ENCODE results near the gene GAK. TPM values are rescaled to one million over a fixed set of nuclear protein-coding genes. Genes with fewer than 3 reads are reported as not detected.
"Not testable (repeated sequence)": the region's sequence is repeated elsewhere in the genome, so short reads cannot be mapped to it uniquely, and the experiment has no call there.

GAK gene
- polyA plus RNA-seq, 1 donor: 68.8 TPM

DNA sequence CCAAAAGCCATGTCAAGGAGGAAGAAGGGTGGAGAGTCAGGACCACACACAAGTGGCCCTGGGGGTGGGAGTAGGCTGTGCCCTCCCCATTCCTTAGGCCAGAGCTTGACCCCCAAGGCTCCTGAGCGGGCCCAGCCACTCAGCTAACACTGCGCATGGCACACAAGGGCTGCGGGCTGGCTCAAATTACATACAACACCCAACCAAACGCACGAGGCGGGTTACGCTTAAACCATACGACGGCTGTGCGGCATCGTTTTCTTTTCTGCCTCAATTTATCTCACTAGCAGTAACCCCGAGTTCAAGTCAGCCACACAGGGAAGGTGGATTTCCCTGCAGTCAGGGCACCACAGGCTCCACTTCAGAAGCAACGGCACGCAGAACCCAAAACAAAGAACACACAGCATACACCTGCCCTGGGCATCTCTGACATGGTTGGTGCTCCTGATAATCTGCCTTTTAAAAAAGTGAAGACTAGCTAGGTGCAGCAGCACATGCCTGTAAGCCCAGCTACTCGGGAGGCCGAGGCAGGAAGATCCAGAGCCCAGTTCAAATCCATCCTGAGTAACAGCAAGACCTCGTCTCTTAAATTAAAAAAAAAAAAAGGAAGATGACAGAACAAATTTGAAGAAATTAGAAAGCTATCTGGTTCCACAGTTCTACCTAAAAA, 2.9 kb downstream of the GAK start:
- DNase-seq: no peak

DNA sequence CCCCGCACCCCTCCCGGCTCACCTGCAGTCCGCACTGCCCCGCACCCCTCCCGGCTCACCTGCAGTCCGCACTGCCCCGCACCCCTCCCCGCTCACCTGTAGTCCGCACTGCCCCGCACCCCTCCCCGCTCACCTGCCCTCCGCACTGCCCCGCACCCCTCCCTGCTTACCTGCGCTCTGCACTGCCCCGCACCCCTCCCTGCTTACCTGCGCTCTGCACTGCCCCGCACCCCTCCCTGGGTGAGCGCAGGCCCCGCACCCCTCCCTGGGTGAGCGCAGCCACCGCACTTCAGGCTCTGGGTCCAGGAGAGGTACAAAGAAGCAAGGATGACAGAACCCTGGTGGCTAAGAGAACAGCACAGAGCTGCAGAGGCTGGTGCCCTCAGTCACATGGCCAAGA, 4.5 kb downstream of the GAK start:
- DNase-seq: not testable (repeated sequence)

DNA sequence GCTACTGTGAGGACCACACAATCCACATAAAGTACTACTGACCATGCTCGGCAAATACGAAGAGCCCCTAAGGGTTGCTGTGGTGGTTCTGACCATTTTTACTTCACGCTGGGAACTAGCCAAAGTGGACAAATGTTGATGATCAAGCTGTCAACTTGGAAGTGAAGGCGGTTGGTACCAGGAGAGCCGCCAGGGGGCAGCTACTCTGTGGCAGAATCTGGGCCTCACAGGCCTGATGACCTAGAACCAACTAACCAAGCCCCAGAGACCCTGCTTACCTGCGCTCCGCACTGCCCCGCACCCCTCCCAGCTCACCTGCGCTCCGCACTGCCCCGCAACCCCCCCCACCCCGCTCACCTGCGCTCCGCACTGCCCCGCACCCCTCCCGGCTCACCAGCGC, 5.6 kb downstream of the GAK start:
- no peak for DNase-seq

DNA sequence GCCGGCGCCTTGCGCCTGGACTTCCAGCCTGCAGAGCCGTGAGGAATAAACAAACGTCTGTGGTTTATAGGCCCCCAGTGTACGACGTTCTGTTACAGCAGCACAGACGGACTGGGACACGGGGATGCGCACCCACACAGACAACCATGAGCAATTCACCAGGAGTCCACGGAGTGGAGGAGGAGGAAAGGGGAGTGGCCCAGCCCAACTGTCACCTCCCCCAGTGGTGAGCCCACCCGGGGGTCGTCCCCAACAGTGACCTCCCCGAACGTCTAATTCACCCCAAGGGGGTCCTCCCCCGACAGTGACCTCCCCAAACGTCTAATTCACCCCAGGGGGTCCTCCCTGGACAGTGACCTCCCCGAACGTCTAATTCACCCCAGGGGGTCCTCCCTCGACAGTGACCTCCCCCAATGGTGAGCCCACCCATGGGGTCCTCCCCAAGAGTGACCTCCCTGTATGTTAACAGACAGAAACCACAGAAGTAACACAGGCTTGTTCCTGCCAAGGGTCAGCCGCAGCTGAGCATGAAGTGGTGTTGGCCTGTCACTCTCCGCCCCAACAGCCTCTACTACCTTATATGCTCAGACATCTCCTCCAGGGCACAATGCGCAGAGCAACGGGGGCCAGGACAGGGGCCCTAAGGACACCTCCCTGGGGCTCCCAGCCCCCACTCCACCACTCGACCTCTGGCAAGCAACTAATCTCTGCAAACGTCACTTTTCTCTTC, 6.2 kb downstream of the GAK start:
- no peak for DNase-seq

DNA sequence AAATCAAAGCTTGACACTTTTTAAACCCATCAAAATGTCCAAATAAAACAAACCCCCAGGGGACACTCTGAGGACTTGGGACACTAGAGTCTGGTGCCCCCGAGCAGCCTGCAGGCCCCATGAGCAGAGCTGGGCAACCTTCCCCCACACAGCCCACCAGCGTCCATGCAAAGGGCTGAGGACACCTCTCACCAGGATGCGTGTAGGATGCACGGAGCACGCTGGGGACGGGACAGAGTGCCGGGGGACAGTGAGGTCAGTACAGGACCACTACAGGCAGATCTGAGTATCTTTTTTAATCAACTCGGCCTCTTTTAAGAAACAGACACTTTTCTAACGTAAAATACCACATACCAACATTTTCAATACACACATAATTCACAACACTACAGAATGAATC, 6.9 kb downstream of the GAK start:
- DNase-seq: no peak

DNA sequence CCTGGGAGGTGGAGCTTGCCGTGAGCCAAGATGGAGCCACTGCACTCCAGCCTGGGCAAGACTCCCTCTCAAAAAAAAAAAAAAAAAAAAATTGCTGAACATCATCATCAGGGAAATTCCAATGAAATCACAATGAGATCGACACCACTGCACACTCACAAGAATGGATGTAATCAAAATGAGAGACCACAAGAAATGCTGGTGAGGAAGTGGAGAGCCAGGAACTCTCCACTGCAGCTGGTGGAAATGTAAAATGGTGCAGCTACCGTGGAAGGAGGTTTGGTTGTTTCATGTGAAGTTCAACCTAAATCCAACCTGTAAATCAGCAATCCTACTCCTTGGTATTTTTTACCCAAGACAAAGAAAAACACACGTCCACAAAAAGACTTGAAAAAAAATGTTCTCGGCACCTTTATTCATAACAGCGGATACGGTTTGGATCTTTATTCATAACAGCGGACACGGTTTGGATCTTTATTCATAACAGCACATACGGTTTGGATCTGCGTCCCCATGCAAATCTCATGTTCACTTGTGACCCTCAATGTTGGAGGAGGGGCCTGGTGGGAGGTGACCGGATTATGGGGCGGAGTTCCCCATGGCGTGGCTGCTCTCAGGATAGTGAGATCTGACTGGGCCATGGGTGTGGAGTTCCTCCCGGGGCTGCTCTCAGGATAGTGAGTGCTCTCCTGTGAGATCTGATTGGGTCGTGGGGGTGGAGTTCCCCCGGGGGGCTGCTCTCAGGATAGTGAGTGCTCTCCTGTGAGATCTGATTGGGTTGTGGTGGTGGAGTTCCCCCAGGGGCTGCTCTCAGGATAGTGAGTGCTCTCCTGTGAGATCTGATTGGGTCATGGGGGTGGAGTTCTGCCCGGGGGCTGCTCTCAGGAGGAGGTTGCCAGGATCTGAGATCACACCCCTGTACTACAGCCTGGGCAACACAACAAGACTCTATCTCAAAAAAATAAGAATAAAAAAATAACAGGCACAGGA, 7.7 kb downstream of the GAK start:
- DNase-seq: no peak

DNA sequence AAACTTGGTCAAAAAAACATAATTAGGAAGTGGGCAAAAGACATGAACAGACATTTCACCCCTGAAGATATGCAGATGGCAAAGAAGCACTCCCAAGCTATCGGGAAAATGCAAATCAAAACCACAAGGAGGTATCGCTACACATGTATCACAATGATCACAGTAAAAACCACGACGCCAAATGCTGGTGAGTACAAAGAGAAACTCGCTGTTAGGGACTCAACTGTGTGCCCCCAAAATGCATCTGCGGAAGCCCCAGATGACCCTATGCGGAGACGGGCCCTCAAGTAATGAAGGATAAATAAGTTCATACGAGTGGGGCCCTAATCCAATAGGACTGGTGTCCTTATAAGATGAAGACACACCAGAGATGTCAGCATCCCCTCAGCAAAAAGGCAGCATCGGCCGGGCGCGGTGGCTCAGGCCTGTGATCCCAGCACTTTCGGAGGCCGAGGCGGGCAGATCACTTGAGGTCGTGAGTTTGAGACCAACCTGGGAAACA, 10.2 kb downstream of the GAK start:
- DNase-seq: no peak

DNA sequence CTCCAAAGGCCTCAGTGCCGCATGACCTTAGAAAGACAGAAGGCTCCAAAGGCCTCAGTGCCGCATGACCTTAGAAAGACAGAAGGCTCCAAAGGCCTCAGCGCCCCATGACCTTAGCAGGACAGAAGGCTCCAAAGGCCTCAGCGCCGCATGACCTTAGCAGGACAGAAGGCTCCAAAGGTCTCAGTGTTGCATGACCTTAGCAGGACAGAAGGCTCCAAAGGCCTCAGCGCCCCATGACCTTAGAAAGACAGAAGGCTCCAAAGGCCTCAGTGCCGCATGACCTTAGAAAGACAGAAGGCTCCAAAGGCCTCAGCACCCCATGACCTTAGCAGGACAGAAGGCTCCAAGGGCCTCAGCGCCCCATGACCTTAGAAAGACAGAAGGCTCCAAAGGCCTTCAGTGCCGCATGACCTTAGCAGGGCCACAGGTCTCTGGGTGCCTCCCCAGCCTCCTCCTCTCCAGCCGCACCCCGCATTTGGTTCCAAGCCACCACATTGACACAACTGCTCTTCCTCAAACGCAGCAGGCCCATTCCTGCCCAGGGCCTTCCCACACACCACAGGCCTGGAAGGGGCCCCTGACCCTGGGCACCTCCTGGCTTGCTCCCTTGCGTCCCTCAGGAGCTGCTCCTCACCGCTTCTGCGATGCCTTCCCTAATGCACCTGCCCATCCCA, 13.0 kb downstream of the GAK start:
- not testable (repeated sequence) for DNase-seq

DNA sequence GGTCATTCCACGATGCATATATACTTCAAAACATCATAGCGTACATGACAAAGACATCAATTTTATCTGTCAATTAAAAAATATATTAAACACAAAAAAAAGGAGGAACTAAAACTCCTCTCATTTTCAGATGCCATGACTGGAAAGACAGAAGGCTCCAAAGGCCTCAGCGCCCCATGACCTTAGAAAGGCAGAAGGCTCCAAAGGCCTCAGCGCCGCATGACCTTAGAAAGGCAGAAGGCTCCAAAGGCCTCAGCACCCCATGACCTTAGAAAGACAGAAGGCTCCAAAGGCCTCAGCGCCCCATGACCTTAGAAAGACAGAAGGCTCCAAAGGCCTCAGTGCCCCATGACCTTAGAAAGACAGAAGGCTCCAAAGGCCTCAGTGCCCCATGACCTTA, 13.5 kb downstream of the GAK start:
- DNase-seq: not testable (repeated sequence)

DNA sequence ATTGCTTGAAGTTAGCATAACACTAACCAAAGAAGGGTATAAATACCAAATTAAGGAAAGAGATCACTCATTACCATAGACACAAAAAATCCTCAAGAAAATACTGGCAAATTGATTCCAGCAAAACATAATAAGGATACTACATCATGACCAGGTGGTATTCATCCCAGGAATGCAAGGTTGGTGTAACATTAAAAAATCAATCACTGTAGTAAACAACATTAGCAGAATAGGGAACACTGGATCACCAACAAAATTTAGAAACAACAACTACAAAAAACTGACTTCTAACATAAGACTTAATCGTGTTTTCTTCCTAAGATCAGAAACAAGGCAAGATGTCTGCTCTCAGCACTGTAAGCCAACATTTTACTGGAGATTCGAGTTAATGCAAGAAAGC, 14.1 kb downstream of the GAK start:
- DNase-seq: no peak

DNA sequence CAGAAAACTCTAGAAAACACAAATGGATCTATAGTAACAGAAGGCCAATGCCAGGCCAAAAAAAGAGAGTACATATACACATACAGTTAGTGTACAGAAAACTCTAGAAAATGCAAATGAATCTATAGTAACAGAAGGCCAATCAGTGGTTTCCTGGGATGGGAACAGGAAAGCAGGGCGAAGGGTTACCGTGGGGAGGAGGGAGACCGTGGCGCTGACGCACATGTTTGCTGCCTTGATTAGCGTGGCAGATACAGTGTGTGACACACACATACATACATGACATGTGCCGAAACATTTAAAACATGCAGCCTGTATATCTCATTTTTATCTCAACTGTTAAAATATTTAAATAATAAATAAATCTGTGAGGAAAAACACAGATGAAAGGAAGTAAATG, 14.7 kb downstream of the GAK start:
- no peak for DNase-seq

DNA sequence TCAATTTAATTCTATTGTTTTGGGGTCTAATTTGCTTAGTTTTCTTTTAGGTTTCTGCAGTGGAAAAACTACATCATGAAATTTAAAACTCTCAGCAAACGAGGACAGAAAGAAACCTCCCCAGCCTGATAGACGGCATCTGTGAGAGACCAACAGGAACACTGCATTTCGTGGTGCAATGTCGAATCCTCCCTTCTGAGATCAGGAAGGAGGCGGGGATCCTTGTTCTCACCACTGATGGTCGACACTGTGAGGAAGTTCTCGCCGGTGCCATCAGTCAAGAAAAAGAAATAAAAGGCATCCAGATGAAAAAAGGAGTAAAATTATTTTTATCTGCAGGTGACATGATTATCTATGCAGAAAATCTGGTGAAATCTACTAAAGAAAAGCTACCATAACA, 16.5 kb downstream of the GAK start:
- DNase-seq: no peak

DNA sequence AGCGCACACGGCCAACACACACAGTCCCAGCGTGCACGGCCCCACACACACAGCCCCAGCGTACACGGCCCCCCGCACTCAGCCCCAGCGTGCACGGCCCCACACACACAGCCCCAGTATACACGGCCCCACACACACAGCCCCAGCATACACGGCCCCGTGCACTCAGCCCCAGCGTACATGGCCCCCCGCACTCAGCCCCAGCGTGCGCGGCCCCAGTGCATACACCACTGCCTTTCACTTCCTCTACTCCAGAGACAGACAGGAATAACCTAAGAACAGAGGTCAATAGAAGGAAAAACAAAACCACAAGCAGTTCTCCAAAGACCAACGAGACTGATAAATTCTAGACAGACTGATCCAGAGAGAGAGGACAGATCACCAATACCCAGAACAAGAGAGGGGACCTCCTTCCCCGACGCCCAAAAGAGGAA, 17.1 kb downstream of the GAK start:
- DNase-seq: no peak

DNA sequence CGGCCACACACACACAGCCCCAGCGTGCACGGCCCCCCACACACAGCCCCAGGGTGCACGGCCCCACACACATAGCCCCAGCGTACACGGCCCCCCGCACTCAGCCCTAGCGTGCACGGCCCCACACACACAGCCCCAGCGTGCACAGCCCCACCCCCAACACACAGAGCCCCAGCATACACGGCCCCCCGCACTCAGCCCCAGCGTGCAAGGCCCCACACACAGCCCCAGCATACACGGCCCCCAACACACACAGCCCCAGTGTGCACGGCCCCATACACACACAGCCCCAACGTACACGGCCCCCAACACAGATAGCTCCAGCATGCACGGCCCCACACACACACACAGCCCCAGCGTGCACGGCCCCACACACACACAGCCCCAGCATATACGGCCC, 17.6 kb downstream of the GAK start:
- DNase-seq: no peak

DNA sequence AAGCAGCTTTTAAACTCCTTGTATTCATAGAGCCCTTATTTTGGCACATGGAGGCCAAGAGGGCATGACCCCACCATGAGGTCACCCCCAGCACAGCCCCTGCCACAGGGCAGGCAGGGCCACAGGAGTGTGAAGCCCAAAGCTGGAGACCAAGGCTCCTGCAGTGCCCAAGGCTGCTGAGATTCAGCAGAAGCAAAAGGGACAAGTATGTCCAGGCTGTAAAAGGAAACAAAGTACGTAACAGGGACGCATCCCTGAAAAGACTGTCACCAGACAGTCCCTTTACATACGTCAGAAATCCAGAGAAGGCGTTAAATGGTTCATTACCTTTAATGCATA, 18.9 kb downstream of the GAK start:
- no peak for DNase-seq

DNA sequence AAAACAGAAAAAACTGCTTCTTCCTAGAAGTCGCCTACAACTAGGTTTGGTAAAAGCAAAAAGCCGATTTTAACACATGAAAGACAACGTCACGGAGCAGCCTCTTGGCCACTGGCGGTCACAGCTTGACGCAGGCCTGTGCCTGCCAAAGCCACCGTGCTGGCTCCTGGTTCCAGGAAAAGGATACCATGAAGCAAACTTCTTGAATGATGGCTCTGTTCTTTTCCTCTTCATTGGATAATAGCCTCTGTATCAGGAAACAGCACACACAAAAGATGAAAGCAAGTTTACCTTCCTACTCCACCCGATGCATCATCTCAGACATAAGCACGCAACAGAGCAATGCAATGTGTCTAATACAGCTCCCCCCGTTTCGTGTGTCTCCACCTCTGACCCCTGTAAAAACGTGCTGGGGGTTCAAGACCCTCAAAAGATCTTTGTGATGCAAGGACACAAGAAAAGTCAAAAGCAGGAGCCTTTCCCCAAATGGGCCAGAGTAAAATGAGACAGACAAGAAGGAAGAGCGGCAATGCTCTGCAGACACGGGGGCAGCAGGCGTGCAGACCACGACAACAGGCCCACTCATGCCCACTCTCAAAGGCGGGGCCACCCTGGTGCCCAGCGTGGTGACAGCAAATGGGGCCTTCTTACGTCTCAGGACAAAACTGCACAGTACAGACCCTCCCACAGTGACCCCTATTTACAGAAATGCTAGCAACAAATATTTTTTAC, 19.4 kb downstream of the GAK start:
- DNase-seq: no peak

DNA sequence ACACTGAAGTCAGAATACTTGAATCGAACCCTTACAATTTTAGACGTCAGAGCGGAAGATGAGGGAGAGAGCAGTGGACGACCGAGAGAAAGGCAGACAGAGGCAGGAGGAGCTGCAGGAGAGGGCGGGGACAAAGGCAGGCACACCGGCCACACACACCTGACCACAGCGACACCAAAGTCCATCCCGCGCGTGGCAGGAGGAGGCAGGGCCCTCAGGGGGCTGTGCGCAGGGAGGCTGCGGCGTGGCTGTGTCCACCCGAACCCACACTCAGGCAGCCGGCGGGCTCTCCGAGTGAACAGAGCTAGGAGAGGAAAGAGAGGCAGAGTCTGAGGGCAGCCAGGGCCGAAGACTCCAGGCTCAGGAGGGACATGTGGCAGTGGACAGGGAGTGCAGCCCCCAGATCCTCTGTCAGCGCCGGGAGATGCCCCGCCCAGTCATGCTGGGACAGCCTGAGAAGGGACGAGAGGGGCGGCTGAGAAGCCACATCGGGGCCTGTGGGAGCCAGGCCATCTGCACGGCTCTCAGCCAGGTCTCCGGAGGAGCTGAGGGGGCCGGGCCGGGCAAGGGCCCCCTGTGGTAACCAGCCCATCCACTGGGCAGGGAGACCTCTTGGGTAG, 20.1 kb downstream of the GAK start:
- no peak for DNase-seq

DNA sequence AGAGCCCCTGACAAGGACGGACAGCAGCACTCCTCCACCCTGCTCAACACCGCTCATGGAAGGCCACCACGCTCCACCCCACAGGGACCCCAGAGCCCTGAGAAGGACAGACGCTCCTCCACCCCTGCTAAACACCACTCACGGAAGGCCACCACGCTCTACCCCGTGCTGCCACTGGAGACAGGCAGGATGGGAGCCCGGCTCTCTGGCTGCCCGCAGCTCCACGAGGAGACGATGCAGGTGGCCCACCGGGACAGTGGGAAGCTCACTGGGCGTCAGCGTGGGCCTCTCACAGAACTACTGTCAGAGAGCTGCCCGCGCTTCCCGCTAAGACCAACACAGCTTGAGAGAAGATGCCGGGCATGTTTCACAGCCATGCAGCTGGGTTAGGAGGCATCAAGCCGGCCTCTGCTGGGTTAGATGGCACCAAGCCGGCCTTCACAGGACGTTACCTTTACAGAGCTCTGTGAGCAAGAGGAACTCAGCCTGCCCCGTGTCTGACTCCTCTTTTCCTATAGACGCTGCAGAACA, 20.8 kb downstream of the GAK start:
- no peak for DNase-seq

DNA sequence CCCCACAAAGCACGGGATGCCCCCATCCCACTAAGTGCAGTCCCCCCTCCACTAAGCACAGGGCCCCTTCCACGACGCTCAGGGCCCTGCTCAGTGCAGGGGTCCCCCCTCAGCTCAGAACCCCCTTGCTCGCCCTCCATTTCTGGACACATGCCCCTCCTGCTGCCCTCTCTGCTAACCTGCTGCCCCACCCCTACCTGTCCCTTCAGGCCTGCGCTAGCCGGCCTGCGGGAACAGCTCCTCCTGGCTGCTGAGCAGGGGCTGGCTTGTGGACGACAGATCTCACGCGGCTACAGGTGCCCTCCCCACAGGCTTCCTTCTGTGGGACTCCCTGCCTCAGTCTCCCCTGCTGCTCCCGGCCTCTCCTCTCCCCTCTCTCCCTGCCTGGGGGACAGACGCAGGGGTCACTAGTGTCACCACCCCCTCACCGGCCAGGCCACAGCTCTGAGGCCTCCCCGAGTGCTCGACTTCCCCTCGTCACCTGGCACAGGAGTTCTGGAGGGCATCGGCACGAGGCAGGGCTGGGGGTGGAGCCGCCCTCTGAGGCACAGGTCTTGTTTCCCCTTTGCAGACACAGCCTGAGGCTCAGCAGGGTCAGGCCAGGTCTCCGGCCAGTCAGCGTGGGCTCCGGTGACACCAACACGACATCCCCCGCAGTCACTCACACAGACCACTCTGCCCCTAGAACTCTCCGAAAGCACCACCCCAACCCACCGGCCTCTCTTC, 21.6 kb downstream of the GAK start:
- no peak for DNase-seq

DNA sequence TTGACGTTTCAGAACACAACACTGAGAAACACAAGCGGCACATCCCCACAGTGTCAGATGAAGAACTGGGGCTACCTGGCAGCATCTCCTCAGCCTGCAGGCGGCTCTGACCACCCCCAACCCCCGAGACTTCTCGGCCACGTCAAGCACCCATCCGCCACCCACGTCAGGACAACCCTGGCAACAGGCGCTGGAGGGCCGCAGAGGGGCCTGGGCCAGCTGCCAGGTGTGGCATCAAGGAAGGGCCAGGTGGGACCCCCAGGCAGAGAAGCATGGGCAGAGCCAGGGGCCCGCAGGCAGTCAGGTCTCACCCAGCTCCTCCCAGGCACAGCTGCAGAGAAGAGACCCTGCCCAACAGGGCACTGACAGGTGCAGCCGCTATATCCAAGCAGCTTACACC, 22.3 kb downstream of the GAK start:
- DNase-seq: no peak
